ENCODE data around the gene MAP1LC3A. TPM values are rescaled to one million over a fixed set of nuclear protein-coding genes. Genes with fewer than 3 reads are reported as not detected.
A peak's percentile ranks its signal among the peaks of the same experiment; 100 is the strongest.

The MAP1LC3A gene
- total and polyA plus RNA-seq, 4 donors = 4.9 to 38.8 (median 12.7) TPM

DNA sequence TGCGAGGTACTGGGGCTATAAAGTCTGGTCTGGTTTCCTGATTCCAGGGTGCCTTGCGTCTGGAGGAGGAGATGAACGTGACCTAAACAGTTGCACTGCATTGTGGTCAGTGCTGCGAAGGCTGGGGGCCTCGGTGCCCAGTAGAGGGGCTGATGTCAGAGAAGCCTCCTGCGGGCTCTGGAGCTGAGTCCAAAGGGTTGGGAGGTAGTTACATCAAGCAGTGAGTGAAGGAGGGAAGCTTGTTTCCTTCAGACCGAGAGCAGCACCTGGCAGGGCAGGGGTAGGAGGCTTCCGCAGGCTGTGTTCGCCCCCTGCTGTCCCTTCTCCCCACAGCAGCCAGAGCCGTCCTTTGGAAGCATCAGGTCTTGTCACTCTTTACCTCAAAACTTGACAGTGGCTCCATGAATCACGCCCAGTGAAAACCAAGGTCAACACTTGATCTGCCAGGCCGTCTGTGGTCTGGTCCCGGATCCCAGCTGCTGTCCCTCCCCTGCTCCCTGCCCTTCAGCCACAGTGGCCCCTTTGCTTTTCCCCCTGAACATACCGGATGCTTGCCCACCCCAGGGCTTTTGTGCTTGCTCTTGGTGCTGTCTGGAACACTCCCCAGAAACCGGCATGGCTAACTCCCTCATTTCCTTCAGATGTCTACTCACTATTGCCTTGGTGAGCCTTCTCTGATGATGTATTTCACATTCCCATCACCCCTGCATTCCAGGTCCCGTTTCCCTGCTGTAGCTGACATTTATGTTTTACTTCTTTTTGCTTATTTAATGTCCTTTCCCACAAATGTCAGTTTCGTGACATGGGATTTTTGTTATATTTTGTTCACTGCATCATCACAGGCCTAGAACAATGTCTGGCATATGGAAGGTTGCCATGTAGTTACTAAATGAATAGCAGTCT lies 35.3 kb upstream of the MAP1LC3A start:
- DNase-seq (ENCODE audit: low spot score) = peak; percentile 62
- no peaks in the 10 kb centered on the region for H3K27me3 ChIP-seq (ENCODE audit: control insufficient read depth in 4 of 4, insufficient read depth in 4 of 4, low read length in 3 of 4)
- TF ChIP-seq, protein P1, sequence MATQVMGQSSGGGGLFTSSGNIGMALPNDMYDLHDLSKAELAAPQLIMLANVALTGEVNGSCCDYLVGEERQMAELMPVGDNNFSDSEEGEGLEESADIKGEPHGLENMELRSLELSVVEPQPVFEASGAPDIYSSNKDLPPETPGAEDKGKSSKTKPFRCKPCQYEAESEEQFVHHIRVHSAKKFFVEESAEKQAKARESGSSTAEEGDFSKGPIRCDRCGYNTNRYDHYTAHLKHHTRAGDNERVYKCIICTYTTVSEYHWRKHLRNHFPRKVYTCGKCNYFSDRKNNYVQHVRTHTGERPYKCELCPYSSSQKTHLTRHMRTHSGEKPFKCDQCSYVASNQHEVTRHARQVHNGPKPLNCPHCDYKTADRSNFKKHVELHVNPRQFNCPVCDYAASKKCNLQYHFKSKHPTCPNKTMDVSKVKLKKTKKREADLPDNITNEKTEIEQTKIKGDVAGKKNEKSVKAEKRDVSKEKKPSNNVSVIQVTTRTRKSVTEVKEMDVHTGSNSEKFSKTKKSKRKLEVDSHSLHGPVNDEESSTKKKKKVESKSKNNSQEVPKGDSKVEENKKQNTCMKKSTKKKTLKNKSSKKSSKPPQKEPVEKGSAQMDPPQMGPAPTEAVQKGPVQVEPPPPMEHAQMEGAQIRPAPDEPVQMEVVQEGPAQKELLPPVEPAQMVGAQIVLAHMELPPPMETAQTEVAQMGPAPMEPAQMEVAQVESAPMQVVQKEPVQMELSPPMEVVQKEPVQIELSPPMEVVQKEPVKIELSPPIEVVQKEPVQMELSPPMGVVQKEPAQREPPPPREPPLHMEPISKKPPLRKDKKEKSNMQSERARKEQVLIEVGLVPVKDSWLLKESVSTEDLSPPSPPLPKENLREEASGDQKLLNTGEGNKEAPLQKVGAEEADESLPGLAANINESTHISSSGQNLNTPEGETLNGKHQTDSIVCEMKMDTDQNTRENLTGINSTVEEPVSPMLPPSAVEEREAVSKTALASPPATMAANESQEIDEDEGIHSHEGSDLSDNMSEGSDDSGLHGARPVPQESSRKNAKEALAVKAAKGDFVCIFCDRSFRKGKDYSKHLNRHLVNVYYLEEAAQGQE (IDR thresholded peaks at IDR 0.05) = no peak
- TF ChIP-seq NR2F2 (IDR thresholded peaks at IDR 0.05) (no peak), FOXA1 (IDR thresholded peaks at IDR 0.05) (no peak), TAF1 (conservative IDR thresholded peaks at IDR 0.05) (no peak), RAD21 (IDR thresholded peaks at IDR 0.05) (peak; percentile 69 to 81)
- TF ChIP-seq, protein P2, sequence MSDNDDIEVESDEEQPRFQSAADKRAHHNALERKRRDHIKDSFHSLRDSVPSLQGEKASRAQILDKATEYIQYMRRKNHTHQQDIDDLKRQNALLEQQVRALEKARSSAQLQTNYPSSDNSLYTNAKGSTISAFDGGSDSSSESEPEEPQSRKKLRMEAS (IDR thresholded peaks at IDR 0.05) = no peak
- TF ChIP-seq, protein P3, sequence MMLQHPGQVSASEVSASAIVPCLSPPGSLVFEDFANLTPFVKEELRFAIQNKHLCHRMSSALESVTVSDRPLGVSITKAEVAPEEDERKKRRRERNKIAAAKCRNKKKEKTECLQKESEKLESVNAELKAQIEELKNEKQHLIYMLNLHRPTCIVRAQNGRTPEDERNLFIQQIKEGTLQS (IDR thresholded peaks at IDR 0.05) = no peak
- TF ChIP-seq, protein P4, sequence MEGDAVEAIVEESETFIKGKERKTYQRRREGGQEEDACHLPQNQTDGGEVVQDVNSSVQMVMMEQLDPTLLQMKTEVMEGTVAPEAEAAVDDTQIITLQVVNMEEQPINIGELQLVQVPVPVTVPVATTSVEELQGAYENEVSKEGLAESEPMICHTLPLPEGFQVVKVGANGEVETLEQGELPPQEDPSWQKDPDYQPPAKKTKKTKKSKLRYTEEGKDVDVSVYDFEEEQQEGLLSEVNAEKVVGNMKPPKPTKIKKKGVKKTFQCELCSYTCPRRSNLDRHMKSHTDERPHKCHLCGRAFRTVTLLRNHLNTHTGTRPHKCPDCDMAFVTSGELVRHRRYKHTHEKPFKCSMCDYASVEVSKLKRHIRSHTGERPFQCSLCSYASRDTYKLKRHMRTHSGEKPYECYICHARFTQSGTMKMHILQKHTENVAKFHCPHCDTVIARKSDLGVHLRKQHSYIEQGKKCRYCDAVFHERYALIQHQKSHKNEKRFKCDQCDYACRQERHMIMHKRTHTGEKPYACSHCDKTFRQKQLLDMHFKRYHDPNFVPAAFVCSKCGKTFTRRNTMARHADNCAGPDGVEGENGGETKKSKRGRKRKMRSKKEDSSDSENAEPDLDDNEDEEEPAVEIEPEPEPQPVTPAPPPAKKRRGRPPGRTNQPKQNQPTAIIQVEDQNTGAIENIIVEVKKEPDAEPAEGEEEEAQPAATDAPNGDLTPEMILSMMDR (IDR thresholded peaks at IDR 0.05; ENCODE audit: low read depth, low read length, missing input control) = peak; percentile 41
- H3K36me3 ChIP-seq (ENCODE audit: control insufficient read depth in 4 of 4, insufficient read depth in 3 of 4, low read depth in 1 of 4, low read length in 3 of 4) = peaks cover 2 to 23% (median 12%) of the 10 kb centered on the region in 4 donors
- peaks cover 0 to 6% (median 2%) of the 10 kb centered on the region in 4 donors for H3K4me1 ChIP-seq (ENCODE audit: control insufficient read depth in 4 of 4, insufficient read depth in 4 of 4, low read length in 3 of 4)
- H3K9ac ChIP-seq (ENCODE audit: low read depth in 1 of 2, low read length in 2 of 2) = no peak overlapping the region
- H3K27ac ChIP-seq (ENCODE audit: low read depth in 1 of 2, low read length in 2 of 2) = no peak overlapping the region
- 64% methylated on average over 17 of the region's 17 CpGs for WGBS
- H3K4me3 ChIP-seq (ENCODE audit: low read depth in 1 of 3, low read length in 3 of 3) = no peak overlapping the region
- H3K9me3 ChIP-seq (ENCODE audit: control insufficient read depth in 4 of 4, low read length in 3 of 4) = no peaks in the 10 kb centered on the region

GRCh38 chr20:34524426-34524825 lies 34.1 kb upstream of the MAP1LC3A start:
- H3K4me3 ChIP-seq (ENCODE audit: low read depth in 1 of 3, low read length in 3 of 3) = no peak overlapping the region
- no peak overlapping the region for H3K27ac ChIP-seq (ENCODE audit: low read depth in 1 of 2, low read length in 2 of 2)
- 93% methylated on average over 11 of the region's 11 CpGs for WGBS
- no peak for DNase-seq (ENCODE audit: low spot score)
- H3K27me3 ChIP-seq (ENCODE audit: control insufficient read depth in 4 of 4, insufficient read depth in 4 of 4, low read length in 3 of 4) = no peaks in the 10 kb centered on the region
- H3K4me1 ChIP-seq (ENCODE audit: control insufficient read depth in 4 of 4, insufficient read depth in 4 of 4, low read length in 3 of 4) = peaks cover 0 to 6% (median 2%) of the 10 kb centered on the region in 4 donors
- H3K9ac ChIP-seq (ENCODE audit: low read depth in 1 of 2, low read length in 2 of 2) = no peak overlapping the region
- no peaks in the 10 kb centered on the region for H3K9me3 ChIP-seq (ENCODE audit: control insufficient read depth in 4 of 4, low read length in 3 of 4)
- peaks cover 2 to 27% (median 16%) of the 10 kb centered on the region in 4 donors for H3K36me3 ChIP-seq (ENCODE audit: control insufficient read depth in 4 of 4, insufficient read depth in 3 of 4, low read depth in 1 of 4, low read length in 3 of 4)
- no peak for TF ChIP-seq HNF4G (IDR thresholded peaks at IDR 0.05)
- TF ChIP-seq, protein P4 (IDR thresholded peaks at IDR 0.05; ENCODE audit: low read depth, low read length, missing input control) = no peak
- TF ChIP-seq SP1 (IDR thresholded peaks at IDR 0.05) = no peak
- no peak for TF ChIP-seq JUND (IDR thresholded peaks at IDR 0.05)
- TF ChIP-seq GABPA (IDR thresholded peaks at IDR 0.05 in 1 of 2, conservative IDR thresholded peaks at IDR 0.05 in 1 of 2) = no peak
- TF ChIP-seq, protein P5, sequence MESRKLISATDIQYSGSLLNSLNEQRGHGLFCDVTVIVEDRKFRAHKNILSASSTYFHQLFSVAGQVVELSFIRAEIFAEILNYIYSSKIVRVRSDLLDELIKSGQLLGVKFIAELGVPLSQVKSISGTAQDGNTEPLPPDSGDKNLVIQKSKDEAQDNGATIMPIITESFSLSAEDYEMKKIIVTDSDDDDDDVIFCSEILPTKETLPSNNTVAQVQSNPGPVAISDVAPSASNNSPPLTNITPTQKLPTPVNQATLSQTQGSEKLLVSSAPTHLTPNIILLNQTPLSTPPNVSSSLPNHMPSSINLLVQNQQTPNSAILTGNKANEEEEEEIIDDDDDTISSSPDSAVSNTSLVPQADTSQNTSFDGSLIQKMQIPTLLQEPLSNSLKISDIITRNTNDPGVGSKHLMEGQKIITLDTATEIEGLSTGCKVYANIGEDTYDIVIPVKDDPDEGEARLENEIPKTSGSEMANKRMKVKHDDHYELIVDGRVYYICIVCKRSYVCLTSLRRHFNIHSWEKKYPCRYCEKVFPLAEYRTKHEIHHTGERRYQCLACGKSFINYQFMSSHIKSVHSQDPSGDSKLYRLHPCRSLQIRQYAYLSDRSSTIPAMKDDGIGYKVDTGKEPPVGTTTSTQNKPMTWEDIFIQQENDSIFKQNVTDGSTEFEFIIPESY (IDR thresholded peaks at IDR 0.05) = no peak
- TF ChIP-seq RXRA (IDR thresholded peaks at IDR 0.05) = no peak
- no peak for TF ChIP-seq FOXA1 (IDR thresholded peaks at IDR 0.05)
- TF ChIP-seq, protein P1 (IDR thresholded peaks at IDR 0.05) = no peak
- TF ChIP-seq NR2F2 (IDR thresholded peaks at IDR 0.05) = no peak
- TF ChIP-seq, protein P2 (IDR thresholded peaks at IDR 0.05) = no peak
- TF ChIP-seq FOXA2 (IDR thresholded peaks at IDR 0.05) = no peak

All from liver (tissue), 9 donors.